SHP77 treated with DMSO at 0.1 percent for 48 hours (cell line): Measurements from ENCODE around the gene RAB3C.

ENCODE experiments used
- DNase-seq: peaks from one replicate; lab custom pipeline; 2025; lab: John Stamatoyannopoulos, UW

RAB3C gene

GRCh38 chr5:58773744-58774441 lies 191.0 kb downstream of the RAB3C start:
- DNase-seq = peak; percentile 53

- no peak for DNase-seq
Observed at GRCh38 chr5:58774937-58775336, 192.1 kb downstream of the RAB3C start.

GRCh38 chr5:58775701-58776262 lies 192.9 kb downstream of the RAB3C start:
- DNase-seq = no peak

DNA sequence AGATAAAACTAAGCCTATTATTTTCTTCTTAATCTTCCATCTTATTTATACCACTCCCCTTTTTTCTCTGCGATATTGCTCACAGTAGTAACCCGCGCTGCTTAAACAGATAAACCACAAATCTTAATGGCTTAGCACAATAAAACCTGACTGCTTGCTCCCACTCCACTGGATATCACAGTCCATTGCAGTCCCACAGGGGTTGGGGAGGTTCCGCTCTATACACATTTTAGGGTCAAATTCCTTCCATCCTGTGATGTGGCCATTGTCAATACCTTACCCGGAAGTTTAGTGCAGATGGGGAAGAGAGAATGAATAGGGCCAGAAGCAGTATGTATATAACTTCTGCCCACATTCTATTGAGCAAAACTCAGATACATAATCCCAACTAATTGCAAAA lies 193.7 kb downstream of the RAB3C start:
- no peak for DNase-seq

DNA sequence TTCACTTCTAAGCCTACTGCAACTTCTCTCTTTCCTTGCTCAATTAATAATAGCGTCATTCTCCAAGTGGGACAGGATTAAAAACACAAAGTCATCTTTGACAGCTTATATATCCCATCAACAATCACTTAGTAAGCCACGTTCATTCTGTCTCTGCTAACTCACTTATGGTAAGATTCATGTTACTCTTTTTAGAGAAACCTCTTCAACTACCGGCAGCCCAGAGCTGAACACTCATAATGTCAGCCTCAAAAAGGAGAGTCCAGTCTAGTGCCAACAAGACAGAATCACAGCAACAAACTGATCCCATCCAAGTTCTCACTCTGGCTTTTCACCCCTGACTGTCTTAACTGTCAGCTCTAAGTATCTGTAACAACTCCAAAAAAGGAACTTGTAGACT lies 196.0 kb downstream of the RAB3C start:
- no peak for DNase-seq

- DNase-seq = no peak
Observed at GRCh38 chr5:58786035-58786434, 203.2 kb downstream of the RAB3C start.

DNA sequence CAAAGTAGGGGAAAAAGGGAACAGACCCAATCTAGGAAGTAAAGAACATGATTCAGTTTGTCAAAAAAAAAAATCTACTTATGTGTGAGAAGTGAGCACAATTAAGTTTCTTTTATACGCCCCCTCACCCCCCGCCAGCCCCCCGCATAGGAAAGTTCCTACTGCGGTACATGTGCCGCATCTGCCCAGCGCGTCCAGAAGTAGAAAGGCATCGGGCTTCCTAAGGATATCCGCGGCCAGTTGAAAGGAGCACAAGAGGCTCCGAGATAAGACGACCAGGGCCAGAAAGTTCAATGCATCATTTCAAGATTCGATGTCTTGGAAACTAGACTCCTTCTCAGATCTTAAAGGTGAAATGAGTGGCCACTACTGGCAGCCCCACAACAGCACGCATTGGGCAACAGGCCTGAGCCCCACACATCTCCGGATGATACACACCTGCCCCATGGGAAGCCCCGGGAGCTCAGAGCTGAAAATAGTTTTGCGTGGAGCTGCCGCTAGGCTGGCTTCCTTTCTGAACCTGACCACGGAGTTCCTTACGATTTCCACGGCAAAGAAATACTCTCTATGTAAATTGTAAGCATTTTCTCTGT lies 203.9 kb downstream of the RAB3C start:
- DNase-seq = no peak

- DNase-seq = no peak
Observed at GRCh38 chr5:58787987-58788386, 205.1 kb downstream of the RAB3C start.

GRCh38 chr5:58793888-58794657 lies 211.2 kb downstream of the RAB3C start:
- DNase-seq = no peak

DNA sequence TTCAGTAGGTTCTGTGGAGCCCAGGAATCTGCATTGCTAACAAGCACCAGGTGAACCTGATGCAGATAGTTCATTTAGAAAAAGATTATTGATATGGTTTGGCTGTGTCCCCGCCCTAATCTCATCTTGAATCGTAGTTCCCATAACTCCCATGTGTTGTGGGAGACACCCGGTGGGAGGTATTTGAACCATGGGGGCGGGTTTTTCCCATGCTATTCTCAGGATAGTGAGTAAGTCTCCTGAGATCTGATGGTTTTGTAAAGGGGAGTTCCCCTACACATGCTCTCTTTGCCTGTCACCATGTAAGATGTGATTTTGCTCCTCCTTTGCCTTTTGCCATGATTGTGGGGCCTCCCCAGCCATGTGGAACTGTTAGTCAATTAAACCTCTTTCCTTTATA lies 212.0 kb downstream of the RAB3C start:
- DNase-seq = no peak

DNA sequence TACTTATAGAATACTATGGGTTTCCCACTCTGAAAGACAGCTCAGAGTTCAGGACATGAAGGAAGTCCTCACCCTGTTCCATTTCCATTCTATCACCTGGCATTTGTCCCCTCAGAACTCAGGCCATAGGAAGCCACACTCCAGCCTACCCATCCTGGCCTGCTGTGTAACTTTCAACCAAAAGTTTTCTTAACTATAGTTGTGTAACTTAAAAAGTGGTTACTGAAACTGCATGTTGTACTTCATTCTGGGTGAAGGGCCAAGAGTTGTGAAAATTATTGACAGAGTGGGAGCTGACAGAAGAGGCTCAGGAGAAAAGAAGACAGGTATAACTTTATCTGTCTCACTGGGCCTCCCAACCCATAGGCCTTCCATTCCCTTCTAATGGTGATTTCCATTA lies 212.5 kb downstream of the RAB3C start:
- no peak for DNase-seq

GRCh38 chr5:58797021-58797420 lies 214.1 kb downstream of the RAB3C start:
- DNase-seq = no peak

GRCh38 chr5:58800356-58800755 lies 217.5 kb downstream of the RAB3C start:
- DNase-seq = no peak

DNA sequence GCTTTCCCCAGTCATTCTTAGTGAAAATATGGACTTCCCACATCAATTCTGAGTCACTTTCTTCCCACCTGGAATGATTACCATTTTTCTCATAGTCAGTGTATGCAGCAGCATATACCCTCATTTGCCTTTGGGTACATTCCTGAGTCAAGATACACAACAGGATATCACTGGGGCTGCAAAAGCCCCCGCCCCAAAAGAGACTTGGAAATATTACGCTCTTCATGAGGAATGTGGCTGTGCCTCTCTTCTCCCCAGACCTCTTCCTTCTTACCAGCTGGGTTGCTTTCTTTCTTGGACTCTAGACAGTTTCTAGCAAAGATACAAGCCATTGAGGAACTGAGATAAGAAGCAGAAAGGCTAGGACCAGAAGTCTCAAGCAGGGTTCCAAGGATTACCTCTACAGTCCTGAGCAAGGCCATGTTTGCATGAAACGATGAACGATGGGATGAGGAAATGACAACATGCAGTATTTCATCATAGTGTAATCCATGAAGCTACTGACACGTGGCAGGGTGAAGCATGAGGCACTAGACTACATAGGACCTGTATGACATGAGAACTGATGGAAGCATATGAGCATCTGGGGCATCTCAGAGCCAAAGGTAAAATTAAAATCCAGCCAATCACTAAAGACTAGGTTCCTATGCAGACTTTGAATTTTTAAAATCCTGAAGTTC lies 218.1 kb downstream of the RAB3C start:
- DNase-seq = no peak

DNA sequence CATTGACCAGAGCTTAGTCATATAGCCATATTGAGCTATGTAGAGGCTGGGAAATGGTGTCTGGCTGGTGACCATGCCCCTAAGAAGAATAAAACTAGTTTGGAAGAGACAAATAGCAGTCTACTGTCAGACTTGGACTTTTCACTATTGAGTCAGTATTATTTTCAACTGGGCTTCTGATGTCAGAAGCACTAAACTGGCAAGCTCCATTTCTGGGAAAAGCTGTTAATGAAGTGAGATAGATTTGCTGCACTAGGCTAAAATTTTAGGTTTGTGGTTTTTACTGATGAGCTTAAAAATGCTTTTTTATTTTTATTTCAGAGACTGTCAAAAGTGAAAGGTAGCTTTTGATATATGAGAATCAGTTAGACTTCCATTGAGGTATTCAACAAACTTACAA lies 220.2 kb downstream of the RAB3C start:
- no peak for DNase-seq

- no peak for DNase-seq
Observed at GRCh38 chr5:58804291-58804690, 221.4 kb downstream of the RAB3C start.

DNA sequence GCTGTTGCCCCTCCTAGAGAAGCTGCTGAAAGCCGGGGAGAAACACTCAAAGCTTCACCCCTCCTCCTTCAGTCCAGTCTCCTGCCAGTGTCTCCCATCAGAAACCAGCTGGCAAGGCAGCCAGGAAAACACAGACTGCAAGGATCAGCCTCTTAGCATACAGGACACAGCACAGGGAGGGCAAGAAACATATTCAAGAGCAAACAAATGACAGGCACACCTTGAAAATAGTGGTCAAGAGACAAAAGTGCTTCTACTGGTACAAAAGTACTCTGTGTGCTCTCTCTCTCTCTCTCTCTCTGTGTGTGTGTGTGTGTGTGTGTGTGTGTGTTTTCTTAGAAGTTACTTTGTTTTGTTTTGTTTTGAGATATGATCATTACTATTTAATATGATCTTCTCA lies 227.2 kb downstream of the RAB3C start:
- no peak for DNase-seq

- no peak for DNase-seq
Observed at GRCh38 chr5:58813855-58814254, 231.0 kb downstream of the RAB3C start.

DNA sequence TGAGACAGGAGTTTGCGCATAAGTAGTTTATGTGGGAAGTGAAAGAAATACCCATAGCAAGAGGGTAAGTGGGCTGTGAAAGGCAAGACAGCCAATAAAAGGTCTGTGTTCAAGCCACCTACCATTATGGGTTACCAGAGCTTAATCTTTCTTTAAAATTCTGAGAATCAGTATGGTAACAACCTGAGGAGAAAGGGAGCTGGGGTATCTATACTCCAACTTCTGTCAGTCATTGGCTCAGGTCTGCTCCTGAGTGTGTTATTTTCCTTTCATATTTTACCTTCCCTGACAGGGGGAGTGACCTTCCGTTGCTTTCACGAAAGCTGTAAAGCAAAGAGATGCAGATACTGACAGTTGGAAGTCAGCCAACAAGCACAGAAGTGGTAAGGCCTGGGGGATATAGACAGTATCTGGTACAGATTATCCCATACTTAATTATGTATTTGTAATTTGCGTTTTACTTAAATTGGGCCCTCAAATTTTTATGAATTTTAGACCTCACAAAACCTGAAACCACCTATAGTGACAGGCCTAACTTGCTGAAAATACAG lies 233.4 kb downstream of the RAB3C start:
- peak; percentile 5 for DNase-seq

DNA sequence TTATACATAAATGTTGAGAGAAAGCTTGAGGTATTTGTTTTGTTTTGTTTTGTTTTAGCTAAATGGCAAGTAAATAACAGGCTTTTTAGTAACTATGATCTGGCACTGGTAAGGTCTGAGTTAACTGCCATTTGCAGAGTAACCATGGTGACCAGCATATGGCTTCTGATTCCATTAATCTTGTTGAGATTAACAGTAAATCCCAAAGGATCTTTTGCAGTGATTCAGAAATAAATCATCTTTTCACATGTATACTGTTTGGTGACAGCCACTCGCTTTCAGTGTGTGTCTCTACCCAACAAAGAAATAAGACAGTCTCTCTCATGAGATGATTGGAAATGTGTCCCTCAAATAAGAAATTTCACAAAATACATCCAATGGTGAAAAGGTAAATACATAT lies 235.6 kb downstream of the RAB3C start:
- DNase-seq = no peak

DNA sequence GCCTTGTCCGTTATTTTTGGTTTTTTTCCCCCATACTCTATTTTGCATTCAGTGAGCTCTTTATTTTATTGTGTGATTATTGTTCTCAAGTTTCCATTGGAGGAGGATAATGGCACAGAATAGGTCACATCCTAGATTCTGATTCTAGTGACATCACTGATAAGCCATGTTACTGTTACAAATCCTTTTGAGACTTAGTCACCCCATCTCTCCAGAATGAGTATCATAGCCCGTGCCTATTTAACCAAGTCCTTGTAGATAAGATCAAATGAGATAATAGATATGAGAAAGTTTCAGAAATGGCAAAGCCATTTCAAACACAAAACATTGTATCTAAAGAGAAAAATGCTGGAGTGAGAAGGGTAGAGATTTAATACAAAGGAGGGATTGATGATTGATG lies 242.6 kb downstream of the RAB3C start:
- DNase-seq = no peak

DNA sequence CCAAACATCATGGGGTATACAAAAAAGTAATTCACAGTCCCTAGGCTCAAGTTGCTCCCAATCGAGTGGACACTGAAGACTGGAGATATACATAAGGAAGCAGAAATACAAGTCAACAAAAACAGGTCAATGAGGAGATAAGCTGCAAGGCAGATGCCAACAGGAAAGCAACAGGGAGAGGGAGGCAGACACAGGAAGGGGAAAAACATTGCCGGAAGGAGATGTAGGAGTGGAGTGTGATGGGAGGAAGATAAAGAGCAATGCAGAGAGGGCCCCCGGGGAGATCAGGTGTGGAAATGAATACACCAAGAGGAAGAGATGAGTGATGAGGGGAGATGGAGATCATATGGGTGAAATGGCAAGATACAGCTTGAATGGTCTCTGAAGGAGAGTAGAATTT lies 243.0 kb downstream of the RAB3C start:
- no peak for DNase-seq
